ENCODE measurements around the gene BBS1.

GRCh38 chr11:66470015-66470414, 40.4 kb upstream of the BBS1 start:
- no peak for TF ChIP-seq CTCF (IDR thresholded peaks at IDR 0.05)
- no peak for TF ChIP-seq POLR2A (IDR thresholded peaks at IDR 0.05)
